Neutrophil (primary cell): Measurements from ENCODE around the gene RIOK1.

Experiments
- H3K27ac ChIP-seq: fragments of 200-600 bp; sonication (generic); 2 replicates; pipeline ENCODE4 v1.5.1; 2016; ENCODE audit warnings: mild to moderate bottlenecking, moderate library complexity
- H3K27me3 ChIP-seq: fragments of 200-600 bp; sonication (generic); 2 replicates; pipeline ENCODE4 v1.6.0; 2016; ENCODE audit warnings: mild to moderate bottlenecking
- H3K36me3 ChIP-seq: fragments of 200-600 bp; sonication (generic); 2 replicates; pipeline ENCODE4 v1.5.1; 2017
- H3K4me1 ChIP-seq, 2 experiments: fragments of 200-600 bp in 1 of 2; sonication (generic) in 1 of 2; 1 replicate in 1 of 2; 2 replicates in 1 of 2; pipeline versions ENCODE4 v1.5.1 to v1.6.1; 2013 to 2016; ENCODE audit warnings: low read depth in 1 of 2, low read length in 1 of 2, mild to moderate bottlenecking in 1 of 2, moderate library complexity in 1 of 2; ENCODE audit not compliant: control insufficient read depth in 1 of 2, insufficient read depth in 1 of 2
- H3K4me3 ChIP-seq, 2 experiments: fragments of 200-600 bp in 1 of 2; sonication (generic) in 1 of 2; 1 replicate in 1 of 2; 2 replicates in 1 of 2; pipeline ENCODE4 v1.5.1; 2013 to 2016; ENCODE audit warnings: low read depth in 1 of 2, low read length in 1 of 2, mild to moderate bottlenecking in 1 of 2, moderate library complexity in 1 of 2
- H3K9me3 ChIP-seq: fragments of 200-600 bp; sonication (generic); 2 replicates; pipeline ENCODE4 v1.5.1; 2016
- TF ChIP-seq, protein P1 (sequence below): fragments of 200-600 bp; sonication (generic); IDR thresholded peaks from 2 replicates; pipeline ENCODE4 v1.5.1; 2016; ENCODE audit warnings: antibody characterized with exemption

Gene RIOK1

DNA sequence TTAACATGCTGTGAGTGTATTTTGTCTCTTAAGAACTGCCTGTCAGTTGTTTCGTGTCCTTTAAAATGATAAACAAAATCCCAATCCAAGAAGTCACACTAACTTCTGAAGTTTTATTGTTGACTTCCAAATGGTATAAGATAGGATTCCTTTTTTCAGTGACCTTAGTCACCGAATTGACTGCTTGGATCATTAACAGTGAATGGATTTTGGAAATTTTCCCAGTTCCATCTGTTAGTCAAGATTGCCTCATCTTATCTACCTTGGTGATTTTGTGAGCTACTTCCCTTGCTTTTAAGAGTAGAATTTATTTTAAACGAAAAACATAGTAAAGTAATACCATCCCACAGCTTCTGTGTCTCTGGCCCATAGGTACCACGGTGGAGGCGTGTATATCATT is 14.9 kb downstream of the RIOK1 start:
- TF ChIP-seq, protein P1, sequence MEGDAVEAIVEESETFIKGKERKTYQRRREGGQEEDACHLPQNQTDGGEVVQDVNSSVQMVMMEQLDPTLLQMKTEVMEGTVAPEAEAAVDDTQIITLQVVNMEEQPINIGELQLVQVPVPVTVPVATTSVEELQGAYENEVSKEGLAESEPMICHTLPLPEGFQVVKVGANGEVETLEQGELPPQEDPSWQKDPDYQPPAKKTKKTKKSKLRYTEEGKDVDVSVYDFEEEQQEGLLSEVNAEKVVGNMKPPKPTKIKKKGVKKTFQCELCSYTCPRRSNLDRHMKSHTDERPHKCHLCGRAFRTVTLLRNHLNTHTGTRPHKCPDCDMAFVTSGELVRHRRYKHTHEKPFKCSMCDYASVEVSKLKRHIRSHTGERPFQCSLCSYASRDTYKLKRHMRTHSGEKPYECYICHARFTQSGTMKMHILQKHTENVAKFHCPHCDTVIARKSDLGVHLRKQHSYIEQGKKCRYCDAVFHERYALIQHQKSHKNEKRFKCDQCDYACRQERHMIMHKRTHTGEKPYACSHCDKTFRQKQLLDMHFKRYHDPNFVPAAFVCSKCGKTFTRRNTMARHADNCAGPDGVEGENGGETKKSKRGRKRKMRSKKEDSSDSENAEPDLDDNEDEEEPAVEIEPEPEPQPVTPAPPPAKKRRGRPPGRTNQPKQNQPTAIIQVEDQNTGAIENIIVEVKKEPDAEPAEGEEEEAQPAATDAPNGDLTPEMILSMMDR = no peak
- Histone ChIP-seq H3K27ac (no peak overlapping the region), H3K4me3 (no peak overlapping the region), H3K4me1 (no peaks in the 10 kb centered on the region), H3K36me3 (peaks cover 72% of the 10 kb centered on the region), H3K27me3 (no peaks in the 10 kb centered on the region), H3K9me3 (no peaks in the 10 kb centered on the region)

DNA sequence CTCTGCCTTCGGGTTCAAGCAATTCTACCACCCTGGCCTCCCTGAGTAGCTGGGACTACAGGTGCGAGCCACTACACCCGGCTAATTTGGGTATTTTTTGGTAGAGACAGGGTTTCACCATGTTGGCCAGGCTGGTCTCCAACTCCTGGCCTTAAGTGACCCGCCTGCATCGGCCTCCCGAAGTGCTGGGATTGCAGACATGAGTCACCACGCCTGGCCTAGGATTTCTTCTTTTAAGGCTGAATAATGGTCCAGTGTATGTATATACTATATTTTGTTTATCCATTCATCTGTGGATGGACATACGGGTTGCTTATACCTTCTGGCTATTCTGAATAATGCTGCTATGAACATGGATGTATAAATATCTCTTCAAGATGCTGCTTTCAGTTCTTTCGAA is 17.1 kb downstream of the RIOK1 start:
- H3K36me3 ChIP-seq = peaks cover 76% of the 10 kb centered on the region
- no peak overlapping the region for H3K4me3 ChIP-seq
- no peaks in the 10 kb centered on the region for H3K9me3 ChIP-seq
- TF ChIP-seq, protein P1 = no peak
- H3K4me1 ChIP-seq = no peaks in the 10 kb centered on the region
- H3K27me3 ChIP-seq = no peaks in the 10 kb centered on the region
- H3K27ac ChIP-seq = no peak overlapping the region

DNA sequence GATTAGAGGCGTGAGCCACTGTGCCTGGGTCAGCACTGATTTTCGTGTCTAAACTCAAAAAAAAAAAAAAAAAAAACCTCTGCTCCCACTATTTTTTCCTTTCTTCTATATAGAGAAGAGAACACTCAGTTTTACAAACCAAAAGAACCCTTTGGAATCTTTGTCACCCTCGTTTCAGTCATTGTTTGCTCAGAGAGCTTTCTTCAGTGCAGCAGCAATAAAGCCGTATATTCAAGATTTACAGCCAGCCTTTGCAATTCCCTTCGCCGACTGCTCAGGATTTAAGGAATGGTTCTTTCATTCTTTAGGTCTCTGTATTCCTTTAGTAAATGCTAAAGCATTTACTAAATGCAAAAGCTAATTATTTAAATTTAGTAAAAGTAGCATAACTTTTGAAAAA is 20.1 kb downstream of the RIOK1 start:
- TF ChIP-seq, protein P1 = no peak
- no peaks in the 10 kb centered on the region for H3K9me3 ChIP-seq
- H3K27ac ChIP-seq = no peak overlapping the region
- H3K4me3 ChIP-seq = no peak overlapping the region
- no peaks in the 10 kb centered on the region for H3K27me3 ChIP-seq
- H3K36me3 ChIP-seq = peaks cover 79% of the 10 kb centered on the region
- H3K4me1 ChIP-seq = no peaks in the 10 kb centered on the region

DNA sequence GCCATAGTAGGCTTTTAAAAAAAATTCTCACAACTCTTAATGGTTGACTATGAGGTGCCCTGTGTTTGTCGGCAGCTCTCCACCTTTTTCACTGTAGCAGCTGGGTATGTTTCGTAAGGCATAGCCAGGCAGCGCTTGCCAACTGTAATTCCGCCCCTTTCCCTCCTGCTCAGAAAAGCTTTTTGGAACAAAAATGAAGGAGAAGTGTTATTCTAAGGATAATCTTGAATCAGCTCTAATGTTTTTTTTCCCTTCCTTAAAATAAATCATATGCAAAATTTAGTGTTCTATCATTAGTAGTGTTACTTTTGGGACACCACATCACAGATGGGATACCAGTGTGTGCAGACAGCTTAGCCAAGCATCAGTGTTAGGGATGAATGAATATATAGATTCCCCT is 21.2 kb downstream of the RIOK1 start:
- Histone ChIP-seq H3K36me3 (peaks cover 81% of the 10 kb centered on the region), H3K4me1 (no peaks in the 10 kb centered on the region)
- TF ChIP-seq, protein P1 = no peak

DNA sequence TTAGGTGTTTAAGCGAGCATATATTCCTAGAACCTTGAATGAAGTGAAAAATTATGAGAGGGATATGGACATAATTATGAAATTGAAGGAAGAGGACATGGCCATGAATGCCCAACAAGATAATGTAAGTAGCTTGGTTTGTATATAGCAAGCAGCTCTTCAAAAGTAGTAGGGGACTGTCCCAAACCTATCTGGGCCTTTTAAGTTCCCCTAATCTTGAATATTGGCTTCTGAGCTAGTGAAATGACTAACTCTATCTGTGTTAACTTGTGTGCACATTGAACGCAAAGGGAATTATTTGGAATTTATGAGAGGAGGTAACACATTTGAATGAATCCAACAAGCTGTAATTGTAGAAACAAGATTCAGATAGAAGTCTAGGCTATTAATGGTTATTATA is 21.7 kb downstream of the RIOK1 start:
- TF ChIP-seq, protein P1 = no peak
- Histone ChIP-seq H3K27ac (no peak overlapping the region), H3K9me3 (no peaks in the 10 kb centered on the region), H3K36me3 (peaks cover 81% of the 10 kb centered on the region), H3K4me1 (no peaks in the 10 kb centered on the region), H3K27me3 (no peaks in the 10 kb centered on the region), H3K4me3 (no peak overlapping the region)

More for the DNA sequence above, 21.2 kb downstream of the RIOK1 start:
- no peaks in the 10 kb centered on the region for H3K27me3 ChIP-seq
- H3K27ac ChIP-seq = no peak overlapping the region
- H3K9me3 ChIP-seq = no peaks in the 10 kb centered on the region
- H3K4me3 ChIP-seq = no peak overlapping the region
